ENCODE data around the gene FBLN5.

GRCh38 chr14:91877376-91877915 is 70.0 kb downstream of the FBLN5 start:
- TF ChIP-seq, protein P1, sequence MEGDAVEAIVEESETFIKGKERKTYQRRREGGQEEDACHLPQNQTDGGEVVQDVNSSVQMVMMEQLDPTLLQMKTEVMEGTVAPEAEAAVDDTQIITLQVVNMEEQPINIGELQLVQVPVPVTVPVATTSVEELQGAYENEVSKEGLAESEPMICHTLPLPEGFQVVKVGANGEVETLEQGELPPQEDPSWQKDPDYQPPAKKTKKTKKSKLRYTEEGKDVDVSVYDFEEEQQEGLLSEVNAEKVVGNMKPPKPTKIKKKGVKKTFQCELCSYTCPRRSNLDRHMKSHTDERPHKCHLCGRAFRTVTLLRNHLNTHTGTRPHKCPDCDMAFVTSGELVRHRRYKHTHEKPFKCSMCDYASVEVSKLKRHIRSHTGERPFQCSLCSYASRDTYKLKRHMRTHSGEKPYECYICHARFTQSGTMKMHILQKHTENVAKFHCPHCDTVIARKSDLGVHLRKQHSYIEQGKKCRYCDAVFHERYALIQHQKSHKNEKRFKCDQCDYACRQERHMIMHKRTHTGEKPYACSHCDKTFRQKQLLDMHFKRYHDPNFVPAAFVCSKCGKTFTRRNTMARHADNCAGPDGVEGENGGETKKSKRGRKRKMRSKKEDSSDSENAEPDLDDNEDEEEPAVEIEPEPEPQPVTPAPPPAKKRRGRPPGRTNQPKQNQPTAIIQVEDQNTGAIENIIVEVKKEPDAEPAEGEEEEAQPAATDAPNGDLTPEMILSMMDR (IDR thresholded peaks at IDR 0.05; ENCODE audit: low read depth, low read length, poor library complexity, severe bottlenecking), result no peak
- TF ChIP-seq EZH2phosphoT487 (IDR thresholded peaks at IDR 0.05; ENCODE audit: borderline replicate concordance, low read length), result no peak
